ENCODE data around the gene OTULIN.
A peak's percentile ranks its signal among the peaks of the same experiment; 100 is the strongest.

OTULIN gene

GRCh38 chr5:14723701-14724132 lies 59.2 kb downstream of the OTULIN start:
- DNase-seq = no peak

- DNase-seq = no peak
Observed at GRCh38 chr5:14724633-14725032, 60.1 kb downstream of the OTULIN start.

- DNase-seq = no peak
Observed at GRCh38 chr5:14726066-14726838, 61.7 kb downstream of the OTULIN start.

- DNase-seq = peak; percentile 81
Observed at GRCh38 chr5:14727428-14727865, 62.9 kb downstream of the OTULIN start.

GRCh38 chr5:14727928-14728458 lies 63.5 kb downstream of the OTULIN start:
- DNase-seq = no peak

- DNase-seq = no peak
Observed at GRCh38 chr5:14728459-14728938, 64.0 kb downstream of the OTULIN start.

GRCh38 chr5:14729448-14730385 lies 65.2 kb downstream of the OTULIN start:
- no peak for DNase-seq

GRCh38 chr5:14730466-14730865 lies 65.9 kb downstream of the OTULIN start:
- no peak for DNase-seq

- no peak for DNase-seq
Observed at GRCh38 chr5:14730881-14731280, 66.4 kb downstream of the OTULIN start.

- no peak for DNase-seq
Observed at GRCh38 chr5:14732991-14733390, 68.5 kb downstream of the OTULIN start.

- no peak for DNase-seq
Observed at GRCh38 chr5:14733661-14734060, 69.1 kb downstream of the OTULIN start.

GRCh38 chr5:14734396-14734795 lies 69.9 kb downstream of the OTULIN start:
- no peak for DNase-seq

GRCh38 chr5:14735944-14736343 lies 71.4 kb downstream of the OTULIN start:
- no peak for DNase-seq

- DNase-seq = no peak
Observed at GRCh38 chr5:14737291-14737690, 72.8 kb downstream of the OTULIN start.

GRCh38 chr5:14738050-14738449 lies 73.5 kb downstream of the OTULIN start:
- DNase-seq = no peak

- no peak for DNase-seq
Observed at GRCh38 chr5:14739538-14739937, 75.0 kb downstream of the OTULIN start.

GRCh38 chr5:14739981-14740380 lies 75.5 kb downstream of the OTULIN start:
- no peak for DNase-seq

GRCh38 chr5:14741131-14741530 lies 76.6 kb downstream of the OTULIN start:
- DNase-seq = no peak

GRCh38 chr5:14741801-14742440 lies 77.4 kb downstream of the OTULIN start:
- no peak for DNase-seq

- no peak for DNase-seq
Observed at GRCh38 chr5:14742498-14742897, 78.0 kb downstream of the OTULIN start.

- DNase-seq = no peak
Observed at GRCh38 chr5:14743601-14744295, 79.2 kb downstream of the OTULIN start.

All from NCI-H446 treated with DMSO at 0.1 percent for 48 hours (cell line).